HG03457 (cell line): Measurements from ENCODE around the gene LAMA2.

Experiments
- ATAC-seq: cut with Tn5 transposase; IDR thresholded peaks from one replicate; pipeline ENCODE4 v1.9.1; 2021; ENCODE audit warnings: moderate number of reproducible peaks; ENCODE audit not compliant: unreplicated experiment

LAMA2 gene

GRCh38 chr6:129344379-129344778, 461.4 kb downstream of the LAMA2 start:
- no peak for ATAC-seq

- ATAC-seq = no peak
Measured at GRCh38 chr6:129345890-129346289, 463.0 kb downstream of the LAMA2 start.

- no peak for ATAC-seq
Measured at GRCh38 chr6:129346964-129347363, 464.0 kb downstream of the LAMA2 start.

- no peak for ATAC-seq
Measured at GRCh38 chr6:129350278-129350677, 467.3 kb downstream of the LAMA2 start.

GRCh38 chr6:129351807-129352206, 468.9 kb downstream of the LAMA2 start:
- no peak for ATAC-seq

GRCh38 chr6:129353067-129353466, 470.1 kb downstream of the LAMA2 start:
- no peak for ATAC-seq

- ATAC-seq = no peak
Measured at GRCh38 chr6:129356129-129356528, 473.2 kb downstream of the LAMA2 start.

GRCh38 chr6:129359811-129360681, 477.1 kb downstream of the LAMA2 start:
- no peak for ATAC-seq

GRCh38 chr6:129360682-129360955, 477.7 kb downstream of the LAMA2 start:
- ATAC-seq = no peak

- ATAC-seq = no peak
Measured at GRCh38 chr6:129364037-129364436, 481.1 kb downstream of the LAMA2 start.

- ATAC-seq = no peak
Measured at GRCh38 chr6:129364767-129365166, 481.8 kb downstream of the LAMA2 start.

GRCh38 chr6:129368076-129368475, 485.1 kb downstream of the LAMA2 start:
- no peak for ATAC-seq

GRCh38 chr6:129368970-129369369, 486.0 kb downstream of the LAMA2 start:
- no peak for ATAC-seq

GRCh38 chr6:129369737-129370136, 486.8 kb downstream of the LAMA2 start:
- no peak for ATAC-seq

- no peak for ATAC-seq
Measured at GRCh38 chr6:129370268-129370916, 487.5 kb downstream of the LAMA2 start.

- ATAC-seq = no peak
Measured at GRCh38 chr6:129381885-129382284, 498.9 kb downstream of the LAMA2 start.

- ATAC-seq = no peak
Measured at GRCh38 chr6:129382916-129383315, 500.0 kb downstream of the LAMA2 start.

- ATAC-seq = no peak
Measured at GRCh38 chr6:129385117-129385516, 502.2 kb downstream of the LAMA2 start.

GRCh38 chr6:129390900-129391299, 508.0 kb downstream of the LAMA2 start:
- ATAC-seq = no peak

GRCh38 chr6:129393654-129394053, 510.7 kb downstream of the LAMA2 start:
- no peak for ATAC-seq

- ATAC-seq = no peak
Measured at GRCh38 chr6:129398764-129399163, 515.8 kb downstream of the LAMA2 start.

GRCh38 chr6:129402244-129402643, 519.3 kb downstream of the LAMA2 start:
- no peak for ATAC-seq

- ATAC-seq = no peak
Measured at GRCh38 chr6:129411092-129411491, 528.2 kb downstream of the LAMA2 start.
